HepG2 (cell line): ENCODE measurements around the gene C18orf63. TPM values are rescaled to one million over a fixed set of nuclear protein-coding genes. Genes with fewer than 3 reads are reported as not detected.

Source experiments
- AGO2 ChIP-seq: fragments of 200-400 bp; formaldehyde crosslinking; optimal IDR thresholded peaks from 2 replicates; pipeline ENCODE3; 2017; ENCODE audit warnings: mild to moderate bottlenecking, low read depth, low read length, moderate library complexity
- ARNTL ChIP-seq: sonication (generic); formaldehyde crosslinking; IDR thresholded peaks from 2 replicates; pipeline ENCODE4 v1.4.0; 2020; ENCODE audit warnings: mild to moderate bottlenecking, missing genetic modification reagents
- CCAR2 ChIP-seq: fragments of 200-400 bp; formaldehyde crosslinking; optimal IDR thresholded peaks from 2 replicates; pipeline ENCODE3; 2018; ENCODE audit warnings: low read depth, mild to moderate bottlenecking, low read length, moderate library complexity
- FOXC1 ChIP-seq: sonication (generic); formaldehyde crosslinking; IDR thresholded peaks from 2 replicates; pipeline ENCODE4 v1.8.0; 2022; ENCODE audit warnings: mild to moderate bottlenecking, missing genetic modification reagents, borderline replicate concordance
- KDM3A ChIP-seq: IDR thresholded peaks from 2 replicates; pipeline ENCODE4 v1.6.1; 2018; ENCODE audit warnings: low read depth, missing compliant biosample characterization
- KLF9 ChIP-seq: IDR thresholded peaks from 2 replicates; pipeline ENCODE4 v1.6.1; 2016; ENCODE audit warnings: low read depth
- MIER2 ChIP-seq: IDR thresholded peaks from 2 replicates; pipeline ENCODE4 v1.6.1; 2016; ENCODE audit warnings: missing biosample characterization, missing genetic modification reagents
- NR2C2 ChIP-seq: sonication (generic); formaldehyde crosslinking; IDR thresholded peaks from 2 replicates; pipeline ENCODE4 v1.4.0; 2020; ENCODE audit warnings: missing genetic modification reagents, mild to moderate bottlenecking, moderate library complexity, borderline replicate concordance
- PCBP2 ChIP-seq: fragments of 200-400 bp; formaldehyde crosslinking; optimal IDR thresholded peaks from 2 replicates; pipeline ENCODE3; 2018; ENCODE audit warnings: low read length, low read depth; ENCODE audit not compliant: poor library complexity, severe bottlenecking
- RORA ChIP-seq: sonication (generic); formaldehyde crosslinking; IDR thresholded peaks from 2 replicates; pipeline ENCODE4 v1.5.0; 2020; ENCODE audit warnings: mild to moderate bottlenecking, missing genetic modification reagents, moderate library complexity
- RXRB ChIP-seq: IDR thresholded peaks from 2 replicates; pipeline ENCODE4 v1.6.1; 2016; ENCODE audit warnings: borderline replicate concordance, missing genetic modification reagents, missing compliant biosample characterization
- TIGD3 ChIP-seq: sonication (generic); formaldehyde crosslinking; IDR thresholded peaks from 2 replicates; pipeline ENCODE4 v1.5.1; 2020; ENCODE audit warnings: mild to moderate bottlenecking, missing genetic modification reagents, borderline replicate concordance
- YEATS4 ChIP-seq: sonication (generic); formaldehyde crosslinking; IDR thresholded peaks from 2 replicates; pipeline ENCODE4 v1.4.0; 2020; ENCODE audit warnings: missing genetic modification reagents, borderline replicate concordance
- ZBED4 ChIP-seq: sonication (generic); formaldehyde crosslinking; IDR thresholded peaks from 2 replicates; pipeline ENCODE4 v1.4.0; 2020; ENCODE audit warnings: missing genetic modification reagents, borderline replicate concordance
- ZBTB10 ChIP-seq: sonication (generic); formaldehyde crosslinking; IDR thresholded peaks from 2 replicates; pipeline ENCODE4 v1.4.0; 2020; ENCODE audit warnings: missing genetic modification reagents, borderline replicate concordance
- ZBTB7B ChIP-seq: sonication (generic); formaldehyde crosslinking; IDR thresholded peaks from 2 replicates; pipeline ENCODE4 v1.4.0; 2020; ENCODE audit warnings: missing genetic modification reagents
- ZNF354B ChIP-seq: sonication (generic); formaldehyde crosslinking; IDR thresholded peaks from 2 replicates; pipeline ENCODE4 v1.8.0; 2022; ENCODE audit warnings: mild to moderate bottlenecking, missing genetic modification reagents
- ZNF691 ChIP-seq: sonication (generic); formaldehyde crosslinking; IDR thresholded peaks from 2 replicates; pipeline ENCODE4 v1.4.0; 2020; ENCODE audit warnings: missing genetic modification reagents, low read depth, mild to moderate bottlenecking, borderline replicate concordance
- ZNF713 ChIP-seq: sonication (generic); formaldehyde crosslinking; IDR thresholded peaks from 2 replicates; pipeline ENCODE4 v1.4.0; 2020; ENCODE audit warnings: mild to moderate bottlenecking, missing genetic modification reagents
- ZNF75D ChIP-seq: sonication (generic); formaldehyde crosslinking; IDR thresholded peaks from 2 replicates; pipeline ENCODE4 v1.8.1; 2023; ENCODE audit warnings: missing genetic modification reagents, mild to moderate bottlenecking, borderline replicate concordance
- polyA plus RNA-seq, 8 experiments: library from polyadenylated mRNA; depleted of rRNA in 3 of 8; stranded (reverse) in 7 of 8; unstranded in 1 of 8; fragments of >200 nt; fragmentation: Illumina TruSeq in 4 of 8; extraction: Trizol in 4 of 8; gene quantifications; 2 replicates each; pipeline versions ENCODE4 v1.2.1 to v1.2.3, GENCODE V29; 2011 to 2016; ENCODE audit warnings: low read depth in 4 of 8, missing spikeins in 1 of 8, mixed read lengths in 1 of 8; ENCODE audit not compliant: insufficient read depth in 1 of 8
- total RNA-seq, 5 experiments: library from RNA; depleted of rRNA; stranded (reverse); fragments of >200 nt; fragmentation: Illumina TruSeq; extraction: Trizol; gene quantifications; 2 replicates each; pipeline ENCODE4 v1.2.3, GENCODE V29; 2016; ENCODE audit warnings: low read depth in 1 of 5

Gene C18orf63
- total and polyA plus RNA-seq, 2 of the 13 experiments (the other 11 are each of a cell fraction or from before 2014, with no cell fraction given): 0.01 TPM; not detected in 1

GRCh38 chr18:74291771-74292540 is 23.7 kb upstream of the C18orf63 start, which contains the start of gene CYB5A (continued):
- no peak for TF ChIP-seq KDM3A (CRISPR knock-in tag)
- TF ChIP-seq RORA (CRISPR knock-in tag): no peak
- TF ChIP-seq ZBTB7B (CRISPR knock-in tag): peak; percentile 96
- peak; percentile 48; the same call in 1 of the 2 replicates for TF ChIP-seq FOXC1 (CRISPR knock-in tag)
- TF ChIP-seq TIGD3 (CRISPR knock-in tag): 0 out of 2 replicates have a peak, but pooled peaks have one; percentile 44
- no peak for TF ChIP-seq ZNF713 (CRISPR knock-in tag)
- TF ChIP-seq MIER2: no peak
- TF ChIP-seq RXRB (CRISPR knock-in tag): peak; percentile 83
- peak; percentile 1 for TF ChIP-seq AGO2
- no peak for TF ChIP-seq ZNF691 (CRISPR knock-in tag)
- TF ChIP-seq ZNF354B: 0 out of 2 replicates have a peak, but pooled peaks have one; percentile 5
- peak; percentile 81; the same call in 1 of the 2 replicates for TF ChIP-seq YEATS4 (CRISPR knock-in tag)
- TF ChIP-seq PCBP2: no peak
- TF ChIP-seq ZBTB10: peak; percentile 98
- peak; percentile 83 for TF ChIP-seq NR2C2 (CRISPR knock-in tag)
- peak; percentile 52 for TF ChIP-seq CCAR2
- no peak for TF ChIP-seq ZNF75D (CRISPR knock-in tag)
- no peak for TF ChIP-seq ZBED4
- TF ChIP-seq KLF9 (CRISPR knock-in tag): no peak; the same call in 1 of the 2 replicates
- peak; percentile 88 for TF ChIP-seq ARNTL (CRISPR knock-in tag)
